DMS114 treated with DMSO at 0.1 percent for 48 hours (cell line): ENCODE results near the gene TRIOBP.
A peak's percentile ranks its signal among the peaks of the same experiment; 100 is the strongest.

Experiments
- DNase-seq: peaks from one replicate; lab custom pipeline; 2025; ENCODE audit not compliant: unreplicated experiment; lab: John Stamatoyannopoulos, UW

Gene TRIOBP

GRCh38 chr22:37823134-37823985 lies 126.5 kb downstream of the TRIOBP start, which contains the start of gene GALR3:
Gene GALR3 (plus strand): TSS chr22:37823382. CDS start chr22:37823407, 25 bp downstream.
- no peak for DNase-seq

GRCh38 chr22:37824674-37825641 lies 128.1 kb downstream of the TRIOBP start:
- peak; percentile 14 for DNase-seq
